ENCODE data around the gene ECHS1.

GRCh38 chr10:133359972-133360610 is 13.1 kb downstream of the ECHS1 start:
- no peak for TF ChIP-seq POLR2A (IDR thresholded peaks at IDR 0.05)
- TF ChIP-seq CTCF (IDR thresholded peaks at IDR 0.05), result no peak
